ENCODE data around the gene DBX1.

DNA sequence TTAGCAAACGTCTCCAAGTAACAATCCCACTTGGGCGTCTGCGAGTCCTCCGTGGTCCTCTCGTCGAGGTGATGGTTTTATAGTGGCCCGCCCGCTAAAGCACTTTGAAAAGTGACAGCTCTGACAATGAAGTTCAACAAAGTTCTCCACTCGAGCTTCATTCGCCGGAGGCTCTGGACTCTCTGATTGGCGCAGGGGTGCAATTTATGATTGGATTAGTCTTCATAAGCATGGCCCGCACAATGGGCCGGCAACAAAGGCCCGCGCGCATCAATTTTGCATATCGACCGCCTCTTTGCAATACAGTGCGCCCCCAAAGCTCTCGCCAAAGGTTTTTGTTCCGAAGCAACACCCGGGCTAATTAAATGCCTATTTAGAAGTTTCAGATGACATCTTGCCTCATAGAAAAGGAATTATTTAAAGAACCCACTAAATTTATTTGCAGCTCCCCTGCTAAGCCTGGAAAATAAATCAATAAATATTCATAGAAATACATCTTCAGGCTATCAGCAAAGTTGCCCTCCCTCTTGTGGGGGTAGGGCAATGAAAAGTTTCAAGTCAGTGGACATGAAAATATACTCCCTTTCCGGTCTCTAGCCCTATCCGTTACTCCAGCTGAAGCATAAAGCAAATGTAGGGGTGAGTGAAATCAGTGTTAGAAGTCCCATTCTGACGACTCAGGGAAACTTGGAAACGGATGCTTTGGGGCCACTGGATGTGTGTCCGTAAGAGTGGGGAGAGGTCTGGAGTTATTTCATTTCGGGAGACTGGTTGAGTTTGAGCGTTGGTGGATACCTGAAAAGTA, at the start of gene DBX1:
- TF ChIP-seq EZH2 (optimal IDR thresholded peaks at IDR 0.05; ENCODE audit: low read depth, low read length) = no peak
- TF ChIP-seq, protein P1, sequence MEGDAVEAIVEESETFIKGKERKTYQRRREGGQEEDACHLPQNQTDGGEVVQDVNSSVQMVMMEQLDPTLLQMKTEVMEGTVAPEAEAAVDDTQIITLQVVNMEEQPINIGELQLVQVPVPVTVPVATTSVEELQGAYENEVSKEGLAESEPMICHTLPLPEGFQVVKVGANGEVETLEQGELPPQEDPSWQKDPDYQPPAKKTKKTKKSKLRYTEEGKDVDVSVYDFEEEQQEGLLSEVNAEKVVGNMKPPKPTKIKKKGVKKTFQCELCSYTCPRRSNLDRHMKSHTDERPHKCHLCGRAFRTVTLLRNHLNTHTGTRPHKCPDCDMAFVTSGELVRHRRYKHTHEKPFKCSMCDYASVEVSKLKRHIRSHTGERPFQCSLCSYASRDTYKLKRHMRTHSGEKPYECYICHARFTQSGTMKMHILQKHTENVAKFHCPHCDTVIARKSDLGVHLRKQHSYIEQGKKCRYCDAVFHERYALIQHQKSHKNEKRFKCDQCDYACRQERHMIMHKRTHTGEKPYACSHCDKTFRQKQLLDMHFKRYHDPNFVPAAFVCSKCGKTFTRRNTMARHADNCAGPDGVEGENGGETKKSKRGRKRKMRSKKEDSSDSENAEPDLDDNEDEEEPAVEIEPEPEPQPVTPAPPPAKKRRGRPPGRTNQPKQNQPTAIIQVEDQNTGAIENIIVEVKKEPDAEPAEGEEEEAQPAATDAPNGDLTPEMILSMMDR (IDR thresholded peaks at IDR 0.05; ENCODE audit: low read length) = no peak
